H4 (cell line): ENCODE results near the gene RGS7BP. TPM values are rescaled to one million over a fixed set of nuclear protein-coding genes. Genes with fewer than 3 reads are reported as not detected.

ENCODE experiments used
- DNase-seq: peaks from one replicate; pipeline ENCODE4 v3.0.0-alpha.2; 2015; ENCODE audit warnings: low spot score
- total RNA-seq: library from RNA; depleted of rRNA; stranded (reverse); fragments of >200 nt; shearing (Covaris generic); gene quantifications from 2 replicates; pipeline ENCODE4 v1.2.3, GENCODE V29; 2014; rRNA removed

The RGS7BP gene
- total RNA-seq: not detected in 2 replicates

GRCh38 chr5:64505769-64506566 is at the start of gene RGS7BP:
Gene RGS7BP (plus strand): TSS chr5:64506015. CDS start chr5:64506625, 610 bp downstream.
- DNase-seq: no peak

GRCh38 chr5:64457846-64458245 is 48.0 kb upstream of the RGS7BP start:
- DNase-seq: no peak

- no peak for DNase-seq
Measured at GRCh38 chr5:64458948-64459347, 46.9 kb upstream of the RGS7BP start.

- DNase-seq: no peak
Measured at GRCh38 chr5:64462391-64462790, 43.4 kb upstream of the RGS7BP start.

GRCh38 chr5:64486163-64486562 is 19.7 kb upstream of the RGS7BP start:
- no peak for DNase-seq

DNA sequence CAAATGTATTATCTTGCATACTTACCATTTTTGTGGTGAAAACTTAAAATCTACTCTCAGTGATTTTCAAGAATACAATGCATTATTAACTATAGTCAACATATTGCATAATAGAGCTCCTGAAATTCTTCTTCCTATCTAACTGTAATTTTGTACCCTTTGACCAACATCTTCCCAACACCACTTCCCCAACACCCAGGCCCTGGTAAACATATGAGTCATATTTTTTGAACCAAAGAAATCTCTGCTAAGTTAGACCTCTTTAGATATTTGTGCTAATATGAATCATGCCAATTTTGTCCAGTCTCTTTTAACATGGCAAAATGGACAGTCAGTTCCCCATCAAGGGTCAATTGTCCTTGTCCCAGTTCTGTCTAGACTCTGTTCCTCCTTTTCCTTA is 18.5 kb upstream of the RGS7BP start:
- DNase-seq: no peak

DNA sequence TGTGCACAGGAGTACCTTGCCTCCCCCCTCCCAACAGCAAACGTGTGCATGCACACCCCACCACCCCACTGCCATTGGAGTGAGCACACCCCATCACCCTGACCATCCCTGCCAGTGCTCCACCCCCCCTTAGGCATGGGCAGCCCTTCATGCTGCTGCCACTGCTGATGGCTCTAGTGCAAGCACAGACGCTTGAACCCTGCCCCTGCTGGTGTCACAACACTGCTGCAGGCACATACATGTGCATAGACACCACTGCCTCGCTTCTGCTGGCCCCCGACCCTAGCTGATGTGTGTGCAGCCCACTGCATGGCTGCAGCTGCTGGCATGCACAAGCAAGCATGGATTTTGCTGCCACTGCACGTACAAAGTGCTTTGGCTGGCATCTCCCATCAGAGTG is 16.0 kb upstream of the RGS7BP start:
- no peak for DNase-seq

- DNase-seq: no peak
Measured at GRCh38 chr5:64497386-64497785, 8.4 kb upstream of the RGS7BP start.

- no peak for DNase-seq
Measured at GRCh38 chr5:64502196-64502595, 3.6 kb upstream of the RGS7BP start.

DNA sequence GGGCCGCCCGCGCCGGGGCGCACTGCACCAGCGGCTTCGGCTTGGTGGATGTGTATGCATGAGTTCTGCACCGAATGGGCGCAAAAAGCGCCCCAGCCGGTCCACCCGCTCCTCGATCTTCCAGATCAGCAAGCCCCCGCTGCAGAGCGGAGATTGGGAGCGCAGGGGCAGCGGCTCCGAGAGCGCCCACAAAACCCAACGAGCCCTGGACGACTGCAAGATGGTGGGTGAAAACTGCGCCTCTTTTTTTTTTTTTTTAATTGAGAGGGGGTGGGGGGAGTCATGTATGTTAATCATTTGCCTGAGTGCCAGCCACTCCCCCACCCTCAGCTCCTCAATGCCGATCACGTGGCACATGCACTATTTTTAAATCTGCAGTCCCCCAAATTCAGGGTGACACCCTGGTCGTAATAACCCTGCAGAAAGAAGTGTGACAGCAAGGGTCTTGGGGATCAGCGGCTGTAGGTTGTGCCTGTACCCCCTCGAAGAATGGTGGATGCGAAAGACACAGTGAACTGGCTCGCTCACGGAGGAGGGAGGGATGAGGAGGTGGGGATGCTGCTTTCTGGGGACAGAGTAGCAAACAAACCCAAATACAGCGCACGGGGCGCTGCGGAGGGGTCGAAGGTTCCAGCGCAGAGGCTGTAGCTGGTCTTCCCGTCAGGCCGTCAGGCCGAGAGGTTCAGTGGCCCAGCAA is 900 bp downstream of the RGS7BP start:
- no peak for DNase-seq

GRCh38 chr5:64507264-64507605 is 1.4 kb downstream of the RGS7BP start:
- no peak for DNase-seq

DNA sequence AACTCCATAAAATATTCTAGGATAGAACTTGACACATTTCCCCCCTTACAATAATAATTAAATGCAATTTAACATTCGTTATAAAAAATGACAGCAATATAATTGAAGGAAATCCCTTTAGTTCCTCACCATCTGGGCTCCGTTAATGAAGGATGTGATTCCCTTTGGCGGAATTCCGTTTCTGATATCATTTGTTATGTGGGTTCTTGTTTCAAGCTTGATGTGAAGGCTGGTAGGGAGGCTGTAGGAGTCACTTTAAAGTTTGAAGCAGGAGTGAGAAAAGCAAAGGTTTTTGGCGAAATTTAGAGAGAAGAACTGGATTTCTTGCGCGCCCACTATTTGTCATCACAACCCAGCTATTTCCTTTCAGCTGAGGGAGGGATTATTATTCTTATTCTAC is 4.0 kb downstream of the RGS7BP start:
- DNase-seq: no peak

DNA sequence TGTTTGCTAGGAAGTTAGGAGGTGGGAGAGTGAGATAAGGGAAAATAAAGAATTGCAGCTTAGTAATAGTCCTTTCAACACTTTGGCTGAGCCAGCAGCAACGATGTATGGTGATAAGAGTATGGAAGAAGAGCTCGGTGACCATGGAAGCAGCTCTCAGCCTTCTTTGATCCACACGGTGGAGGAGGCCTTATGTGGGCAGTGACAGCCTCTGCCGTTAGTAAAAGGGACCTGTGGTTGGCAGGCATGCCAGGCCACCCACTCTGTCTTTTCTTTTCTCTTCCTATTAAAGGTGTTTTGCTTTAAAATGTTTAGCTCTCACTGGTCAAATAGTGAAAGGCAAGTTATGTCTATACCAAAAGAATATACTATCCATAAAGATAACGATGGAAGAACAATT is 7.7 kb downstream of the RGS7BP start:
- no peak for DNase-seq

DNA sequence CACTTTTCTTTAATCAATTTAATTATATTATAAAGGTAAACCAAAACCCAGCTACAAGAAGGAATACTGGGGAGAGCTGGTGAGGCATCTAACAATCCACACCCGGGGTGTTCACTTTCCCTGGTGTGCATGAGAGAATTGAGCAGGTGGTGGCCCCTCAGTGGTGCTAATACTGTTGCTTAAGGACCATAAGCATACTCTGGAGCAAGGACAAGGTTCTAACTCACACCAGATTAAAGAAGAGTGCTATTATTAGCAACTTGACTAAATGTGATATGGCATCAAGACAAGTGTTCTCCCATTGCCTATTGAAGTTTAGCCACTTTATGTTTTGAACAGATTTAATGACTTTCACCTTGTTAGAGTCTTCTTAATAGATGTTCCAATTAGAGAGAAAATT is 8.8 kb downstream of the RGS7BP start:
- DNase-seq: no peak

- no peak for DNase-seq
Measured at GRCh38 chr5:64516216-64516615, 10.4 kb downstream of the RGS7BP start.

DNA sequence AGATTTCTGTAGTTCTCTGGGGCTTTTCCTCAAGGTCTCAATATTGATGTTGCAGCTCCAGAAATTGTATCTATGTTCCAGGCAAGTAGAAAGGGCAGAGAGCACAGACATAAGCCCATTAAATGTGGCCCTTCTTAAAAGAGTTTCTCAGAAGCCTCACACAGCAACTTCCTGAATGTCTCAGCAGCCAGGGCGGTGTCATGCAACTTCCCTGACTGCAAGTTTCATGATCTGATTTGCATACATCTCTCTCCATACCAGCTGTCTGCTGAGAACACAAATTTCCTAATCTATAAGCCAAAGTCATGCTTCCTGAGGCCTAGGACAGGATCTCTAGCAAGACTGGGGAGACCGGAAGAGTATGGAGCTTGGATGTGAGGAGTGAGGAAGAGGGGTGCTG is 13.0 kb downstream of the RGS7BP start:
- DNase-seq: no peak

DNA sequence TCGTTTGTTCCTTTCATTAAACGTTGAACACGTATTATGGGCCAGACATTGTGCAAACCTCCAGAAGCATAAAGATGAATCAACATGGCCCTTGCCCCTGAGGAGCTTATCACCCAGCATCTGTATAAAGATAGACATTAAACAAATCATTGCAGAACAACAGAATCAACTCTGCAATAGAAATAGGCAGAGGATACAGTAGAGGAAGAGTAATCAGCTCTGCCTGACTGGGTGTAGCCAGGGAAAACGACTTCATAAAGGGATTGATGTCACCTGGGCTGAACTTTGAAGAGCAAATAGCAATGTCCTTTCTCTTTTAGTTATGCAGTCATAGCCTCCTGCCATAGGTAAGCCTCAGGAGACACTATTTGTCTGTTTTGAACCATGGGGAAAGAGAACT is 13.4 kb downstream of the RGS7BP start:
- no peak for DNase-seq

GRCh38 chr5:64526734-64527439 is 21.1 kb downstream of the RGS7BP start:
- no peak for DNase-seq

- no peak for DNase-seq
Measured at GRCh38 chr5:64530076-64530475, 24.3 kb downstream of the RGS7BP start.

DNA sequence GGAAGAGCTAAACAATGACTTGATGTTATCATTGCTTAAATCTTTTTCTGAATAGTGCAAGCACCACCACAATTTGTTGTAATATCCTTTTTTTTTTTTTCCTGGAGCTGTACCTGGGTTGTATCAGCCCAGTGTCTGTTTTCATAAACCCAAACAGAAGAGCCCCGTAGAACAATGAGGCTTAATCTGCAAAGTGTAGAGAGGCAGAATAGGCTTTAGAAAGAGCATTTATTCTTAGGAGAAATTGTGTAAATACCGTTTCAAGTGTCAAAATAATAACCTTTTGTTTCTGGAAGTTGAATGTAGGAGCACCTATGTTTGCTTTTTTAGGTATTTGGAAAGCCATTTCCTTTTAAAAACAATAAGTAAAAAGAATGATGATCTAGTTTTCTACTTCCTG is 26.4 kb downstream of the RGS7BP start:
- no peak for DNase-seq

GRCh38 chr5:64532657-64533056 is 26.8 kb downstream of the RGS7BP start:
- DNase-seq: no peak

- no peak for DNase-seq
Measured at GRCh38 chr5:64534033-64534432, 28.2 kb downstream of the RGS7BP start.

DNA sequence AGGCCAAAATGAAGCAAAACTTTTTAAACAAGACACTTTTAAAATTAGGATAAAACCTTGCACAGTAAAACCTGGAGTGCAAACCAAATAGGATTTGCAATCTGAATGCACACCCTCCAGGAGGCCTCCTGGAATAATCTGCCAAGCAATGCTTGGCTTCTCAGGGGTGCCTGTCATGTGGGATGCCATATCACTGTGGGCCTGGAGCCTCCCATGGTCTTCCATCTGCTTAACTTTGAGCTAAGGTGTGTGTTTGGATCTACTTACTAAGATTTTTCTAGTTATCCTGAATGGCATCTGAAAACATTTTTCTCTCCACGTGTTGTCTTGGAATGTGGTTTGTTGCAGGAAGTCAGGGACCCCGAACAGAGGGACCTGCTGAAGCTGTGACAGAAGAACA is 52.1 kb downstream of the RGS7BP start:
- DNase-seq: no peak
